ENCODE results near the gene NRXN3.

GRCh38 chr14:79767251-79767650 lies 1597.1 kb downstream of the NRXN3 start:
- TF ChIP-seq CTCF (IDR thresholded peaks at IDR 0.05), result no peak
- no peak for TF ChIP-seq EZH2 (IDR thresholded peaks at IDR 0.05; ENCODE audit: borderline replicate concordance, insufficient read depth, low read depth, low read length, poor library complexity, severe bottlenecking)
